HepG2 (cell line): Measurements from ENCODE around the gene LENEP. TPM values are rescaled to one million over a fixed set of nuclear protein-coding genes. Genes with fewer than 3 reads are reported as not detected.

Source experiments
- CAMTA2 ChIP-seq: sonication (generic); formaldehyde crosslinking; IDR thresholded peaks from 2 replicates; pipeline ENCODE4 v1.4.0; 2020; ENCODE audit warnings: mild to moderate bottlenecking, missing genetic modification reagents, borderline replicate concordance
- CBX1 ChIP-seq: IDR thresholded peaks from one replicate; pipeline ENCODE4 v1.6.1; 2016; ENCODE audit warnings: antibody characterized with exemption, low read depth
- CENPBD1 ChIP-seq: sonication (generic); formaldehyde crosslinking; IDR thresholded peaks from 2 replicates; pipeline ENCODE4 v1.8.0; 2022; ENCODE audit warnings: missing genetic modification reagents, low read depth, mild to moderate bottlenecking, borderline replicate concordance
- CHD4 ChIP-seq: fragments of 200-600 bp; sonication (generic); IDR thresholded peaks from 2 replicates; pipeline ENCODE4 v1.7.0; 2017; ENCODE audit warnings: mild to moderate bottlenecking, low read length, borderline replicate concordance
- CSRNP2 ChIP-seq: sonication (generic); formaldehyde crosslinking; conservative IDR thresholded peaks from 2 replicates; pipeline ENCODE4 v1.8.0; 2022; ENCODE audit warnings: low read depth, missing genetic modification reagents
- FOSL2 ChIP-seq: sonication (generic); formaldehyde crosslinking; IDR thresholded peaks from 2 replicates; pipeline ENCODE4 v1.4.0; 2020; ENCODE audit warnings: missing genetic modification reagents
- HMGA1 ChIP-seq: sonication (generic); formaldehyde crosslinking; conservative IDR thresholded peaks from 2 replicates; pipeline ENCODE4 v1.4.0; 2020; ENCODE audit warnings: missing genetic modification reagents
- MAFG ChIP-seq: sonication (generic); formaldehyde crosslinking; IDR thresholded peaks from 2 replicates; pipeline ENCODE4 v1.5.1; 2020; ENCODE audit warnings: mild to moderate bottlenecking, missing genetic modification reagents
- NCOA1 ChIP-seq: sonication (generic); formaldehyde crosslinking; IDR thresholded peaks from 2 replicates; pipeline ENCODE4 v1.9.0; 2021; ENCODE audit warnings: missing genetic modification reagents
- SMC3 ChIP-seq: IDR thresholded peaks from 2 replicates; pipeline ENCODE4 v1.6.1; 2011; ENCODE audit warnings: low read length, improper control_type of control experiment
- SNAPC2 ChIP-seq: sonication (generic); formaldehyde crosslinking; IDR thresholded peaks from 2 replicates; pipeline ENCODE4 v1.8.1; 2022; ENCODE audit warnings: mild to moderate bottlenecking, missing genetic modification reagents
- SUZ12 ChIP-seq: fragments of 150-350 bp; IDR thresholded peaks from 2 replicates; pipeline ENCODE4 v1.6.1; 2014; ENCODE audit warnings: low read depth, low read length
- TBX2 ChIP-seq: sonication (generic); formaldehyde crosslinking; IDR thresholded peaks from 2 replicates; pipeline ENCODE4 v1.5.0; 2020; ENCODE audit warnings: missing genetic modification reagents, mild to moderate bottlenecking, borderline replicate concordance
- TFDP1 ChIP-seq: IDR thresholded peaks from 2 replicates; pipeline ENCODE4 v1.6.1; 2016; ENCODE audit warnings: missing compliant biosample characterization, missing genetic modification reagents, borderline replicate concordance
- THRA ChIP-seq: sonication (generic); formaldehyde crosslinking; IDR thresholded peaks from 2 replicates; pipeline ENCODE4 v1.4.0; 2020; ENCODE audit warnings: missing genetic modification reagents, borderline replicate concordance
- ZBTB25 ChIP-seq: IDR thresholded peaks from 2 replicates; pipeline ENCODE4 v1.6.1; 2018; ENCODE audit warnings: missing genetic modification reagents
- ZNF329 ChIP-seq: sonication (generic); formaldehyde crosslinking; IDR thresholded peaks from 2 replicates; pipeline ENCODE4 v1.9.0; 2021; ENCODE audit warnings: low read depth, mild to moderate bottlenecking, missing genetic modification reagents
- ZNF557 ChIP-seq: sonication (generic); formaldehyde crosslinking; IDR thresholded peaks from 2 replicates; pipeline ENCODE4 v1.4.0; 2020; ENCODE audit warnings: missing genetic modification reagents
- ZNF737 ChIP-seq: sonication (generic); formaldehyde crosslinking; IDR thresholded peaks from 2 replicates; pipeline ENCODE4 v1.5.0; 2020; ENCODE audit warnings: missing genetic modification reagents, mild to moderate bottlenecking, borderline replicate concordance
- polyA plus RNA-seq, 8 experiments: library from polyadenylated mRNA; depleted of rRNA in 3 of 8; stranded (reverse) in 7 of 8; unstranded in 1 of 8; fragments of >200 nt; fragmentation: Illumina TruSeq in 4 of 8; extraction: Trizol in 4 of 8; gene quantifications; 2 replicates each; pipeline versions ENCODE4 v1.2.1 to v1.2.3, GENCODE V29; 2011 to 2016; ENCODE audit warnings: low read depth in 4 of 8, missing spikeins in 1 of 8, mixed read lengths in 1 of 8; ENCODE audit not compliant: insufficient read depth in 1 of 8
- total RNA-seq, 5 experiments: library from RNA; depleted of rRNA; stranded (reverse); fragments of >200 nt; fragmentation: Illumina TruSeq; extraction: Trizol; gene quantifications; 2 replicates each; pipeline ENCODE4 v1.2.3, GENCODE V29; 2016; ENCODE audit warnings: low read depth in 1 of 5
- TF ChIP-seq, protein P1 (sequence below): sonication (generic); formaldehyde crosslinking; IDR thresholded peaks from 2 replicates; pipeline ENCODE4 v1.5.1; 2020; ENCODE audit warnings: mild to moderate bottlenecking, missing genetic modification reagents, borderline replicate concordance
- TF ChIP-seq, protein P2 (sequence below): sonication (generic); formaldehyde crosslinking; IDR thresholded peaks from 2 replicates; pipeline ENCODE4 v1.8.0; 2022; ENCODE audit warnings: missing genetic modification reagents, mild to moderate bottlenecking, borderline replicate concordance

LENEP gene
- total and polyA plus RNA-seq, 2 of the 13 experiments (the other 11 are each of a cell fraction or from before 2014, with no cell fraction given), result 0.29 TPM; not detected in 1

DNA sequence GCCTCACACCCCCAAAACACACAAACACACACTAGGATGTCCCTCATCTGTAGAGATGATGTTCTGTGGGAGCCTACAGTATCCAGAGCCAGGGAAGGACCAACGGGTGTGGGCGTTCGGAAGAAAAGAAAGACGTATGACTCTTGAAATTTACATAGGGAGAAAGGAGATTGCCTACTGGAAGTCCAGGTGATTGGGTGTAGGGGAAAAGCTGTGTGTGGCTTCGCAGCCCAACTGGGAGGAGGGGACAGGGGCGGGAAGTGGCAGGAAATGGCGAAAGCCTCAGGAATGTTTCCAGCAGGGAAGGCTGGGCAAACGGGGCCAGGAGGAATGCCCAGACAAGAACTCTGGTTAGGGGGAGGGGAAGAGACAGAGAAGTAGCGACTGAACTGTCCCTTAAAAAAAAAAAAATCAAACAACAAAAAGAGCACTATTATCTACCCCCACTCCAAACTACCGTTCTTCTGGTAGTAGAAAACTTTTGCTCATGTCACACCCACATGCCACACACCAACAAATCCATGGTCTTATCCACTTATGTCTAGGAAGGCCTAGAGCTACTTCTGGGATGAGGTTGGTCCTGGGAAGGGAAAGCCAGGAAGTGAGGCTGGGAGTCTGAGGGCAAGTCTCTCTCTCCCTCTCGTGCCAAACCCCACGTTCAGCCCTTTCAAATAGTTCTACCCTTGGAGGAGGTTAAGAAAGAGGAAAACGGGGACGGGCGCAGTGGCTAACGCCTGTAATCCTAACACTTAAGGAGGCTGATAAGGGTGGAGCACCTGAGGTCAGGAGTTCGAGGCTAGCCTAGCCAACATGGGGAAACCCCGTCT is 20.7 kb upstream of the LENEP start (continued):
- TF ChIP-seq THRA (CRISPR knock-in tag) (no peak), MAFG (CRISPR knock-in tag) (no peak), SUZ12 (no peak), ZNF557 (CRISPR knock-in tag) (0 out of 2 replicates have a peak, but pooled peaks have one; percentile 72), HMGA1 (no peak), CBX1 (no peak), ZBTB25 (CRISPR knock-in tag) (no peak), ZNF737 (CRISPR knock-in tag) (no peak), TBX2 (peak; percentile 68), TFDP1 (CRISPR knock-in tag) (peak; percentile 94; the same call in 1 of the 2 replicates), CAMTA2 (CRISPR knock-in tag) (no peak), FOSL2 (peak; percentile 69), CHD4 (no peak), ZNF329 (CRISPR knock-in tag) (no peak), SNAPC2 (CRISPR knock-in tag) (0 out of 2 replicates have a peak, but pooled peaks have one; percentile 29), NCOA1 (CRISPR knock-in tag) (no peak), SMC3 (no peak), CSRNP2 (CRISPR knock-in tag) (no peak), CENPBD1 (CRISPR knock-in tag) (no peak)
- TF ChIP-seq, protein P1, sequence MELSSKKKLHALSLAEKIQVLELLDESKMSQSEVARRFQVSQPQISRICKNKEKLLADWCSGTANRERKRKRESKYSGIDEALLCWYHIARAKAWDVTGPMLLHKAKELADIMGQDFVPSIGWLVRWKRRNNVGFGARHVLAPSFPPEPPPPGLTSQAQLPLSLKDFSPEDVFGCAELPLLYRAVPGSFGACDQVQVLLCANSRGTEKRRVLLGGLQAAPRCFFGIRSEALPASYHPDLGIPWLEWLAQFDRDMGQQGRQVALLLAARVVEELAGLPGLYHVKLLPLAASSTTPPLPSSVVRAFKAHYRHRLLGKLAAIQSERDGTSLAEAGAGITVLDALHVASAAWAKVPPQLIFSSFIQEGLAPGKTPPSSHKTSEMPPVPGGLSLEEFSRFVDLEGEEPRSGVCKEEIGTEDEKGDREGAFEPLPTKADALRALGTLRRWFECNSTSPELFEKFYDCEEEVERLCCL (CRISPR knock-in tag), result no peak
- TF ChIP-seq, protein P2, sequence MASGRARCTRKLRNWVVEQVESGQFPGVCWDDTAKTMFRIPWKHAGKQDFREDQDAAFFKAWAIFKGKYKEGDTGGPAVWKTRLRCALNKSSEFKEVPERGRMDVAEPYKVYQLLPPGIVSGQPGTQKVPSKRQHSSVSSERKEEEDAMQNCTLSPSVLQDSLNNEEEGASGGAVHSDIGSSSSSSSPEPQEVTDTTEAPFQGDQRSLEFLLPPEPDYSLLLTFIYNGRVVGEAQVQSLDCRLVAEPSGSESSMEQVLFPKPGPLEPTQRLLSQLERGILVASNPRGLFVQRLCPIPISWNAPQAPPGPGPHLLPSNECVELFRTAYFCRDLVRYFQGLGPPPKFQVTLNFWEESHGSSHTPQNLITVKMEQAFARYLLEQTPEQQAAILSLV (CRISPR knock-in tag), result no peak
